COLO668 (cell line): Measurements from ENCODE around the gene LYRM2.
A peak's percentile ranks its signal among the peaks of the same experiment; 100 is the strongest.

Experiments used
- DNase-seq: peaks from one replicate; lab custom pipeline; 2025; ENCODE audit not compliant: unreplicated experiment; lab: John Stamatoyannopoulos, UW

The LYRM2 gene

GRCh38 chr6:89638320-89639195 is at the start of gene LYRM2:
Gene LYRM2 (minus strand): TSS chr6:89638747. CDS start chr6:89638716, 31 bp downstream.
- peak; percentile 91 for DNase-seq

GRCh38 chr6:89688328-89688727 is 49.8 kb upstream of the LYRM2 start:
- no peak for DNase-seq

GRCh38 chr6:89685311-89685710 is 46.8 kb upstream of the LYRM2 start:
- DNase-seq = no peak

- no peak for DNase-seq
Measured at GRCh38 chr6:89682991-89683390, 44.4 kb upstream of the LYRM2 start.

GRCh38 chr6:89681983-89682564 is 43.5 kb upstream of the LYRM2 start:
- no peak for DNase-seq

GRCh38 chr6:89680551-89680950 is 42.0 kb upstream of the LYRM2 start:
- no peak for DNase-seq

- no peak for DNase-seq
Measured at GRCh38 chr6:89680150-89680549, 41.6 kb upstream of the LYRM2 start.

- DNase-seq = no peak
Measured at GRCh38 chr6:89679215-89680120, 40.9 kb upstream of the LYRM2 start.

- DNase-seq = no peak
Measured at GRCh38 chr6:89678531-89678930, 40.0 kb upstream of the LYRM2 start.

GRCh38 chr6:89675949-89676748 is 37.6 kb upstream of the LYRM2 start:
- DNase-seq = no peak

- no peak for DNase-seq
Measured at GRCh38 chr6:89670935-89671565, 32.5 kb upstream of the LYRM2 start.

- DNase-seq = no peak
Measured at GRCh38 chr6:89669002-89669401, 30.5 kb upstream of the LYRM2 start.

GRCh38 chr6:89667872-89668556 is 29.5 kb upstream of the LYRM2 start:
- DNase-seq = no peak

- no peak for DNase-seq
Measured at GRCh38 chr6:89662659-89663223, 24.2 kb upstream of the LYRM2 start.

GRCh38 chr6:89661559-89661958 is 23.0 kb upstream of the LYRM2 start:
- DNase-seq = no peak

- no peak for DNase-seq
Measured at GRCh38 chr6:89660981-89661380, 22.4 kb upstream of the LYRM2 start.

GRCh38 chr6:89657445-89658158 is 19.1 kb upstream of the LYRM2 start:
- no peak for DNase-seq

GRCh38 chr6:89655122-89655521 is 16.6 kb upstream of the LYRM2 start:
- DNase-seq = no peak

GRCh38 chr6:89650579-89650978 is 12.0 kb upstream of the LYRM2 start:
- no peak for DNase-seq
